GM21619 (cell line): ENCODE measurements around the gene OBSCN.

Source experiments
- ATAC-seq: cut with Tn5 transposase; IDR thresholded peaks from one replicate; pipeline ENCODE4 v1.9.1; 2021; ENCODE audit not compliant: unreplicated experiment

Gene OBSCN

GRCh38 chr1:228374711-228375577, 167.1 kb downstream of the OBSCN start:
- ATAC-seq = no peak

- no peak for ATAC-seq
Observed at GRCh38 chr1:228375578-228376261, 167.9 kb downstream of the OBSCN start.

GRCh38 chr1:228376262-228376628, 168.4 kb downstream of the OBSCN start:
- no peak for ATAC-seq

GRCh38 chr1:228376651-228377631, 169.1 kb downstream of the OBSCN start:
- ATAC-seq = no peak

GRCh38 chr1:228377664-228378089, 169.8 kb downstream of the OBSCN start:
- ATAC-seq = no peak

GRCh38 chr1:228378090-228378872, 170.4 kb downstream of the OBSCN start:
- no peak for ATAC-seq

- no peak for ATAC-seq
Observed at GRCh38 chr1:228378873-228379460, 171.1 kb downstream of the OBSCN start.

- no peak for ATAC-seq
Observed at GRCh38 chr1:228379666-228380065, 171.8 kb downstream of the OBSCN start.

- ATAC-seq = no peak
Observed at GRCh38 chr1:228381356-228381755, 173.5 kb downstream of the OBSCN start.

GRCh38 chr1:228383773-228384172, 175.9 kb downstream of the OBSCN start:
- ATAC-seq = no peak

GRCh38 chr1:228385232-228385631, 177.4 kb downstream of the OBSCN start:
- ATAC-seq = no peak

- ATAC-seq = no peak
Observed at GRCh38 chr1:228387321-228387720, 179.5 kb downstream of the OBSCN start.

- ATAC-seq = no peak
Observed at GRCh38 chr1:228390649-228391048, 182.8 kb downstream of the OBSCN start.

- ATAC-seq = no peak
Observed at GRCh38 chr1:228391411-228392020, 183.7 kb downstream of the OBSCN start.

- no peak for ATAC-seq
Observed at GRCh38 chr1:228392111-228392936, 184.5 kb downstream of the OBSCN start.

- ATAC-seq = no peak
Observed at GRCh38 chr1:228393268-228393701, 185.4 kb downstream of the OBSCN start.

GRCh38 chr1:228393811-228394570, 186.1 kb downstream of the OBSCN start:
- ATAC-seq = no peak
